OCI-LY1 (cell line): Measurements from ENCODE around the gene PTGES.

ENCODE experiments used
- CTCF ChIP-seq: fragments of 200-600 bp; sonication (generic), shearing (Covaris generic); IDR thresholded peaks from 2 replicates; pipeline ENCODE4 v1.5.1; 2017; ENCODE audit warnings: mild to moderate bottlenecking, antibody characterized with exemption, low read length, moderate library complexity, mixed read lengths
- EZH2 ChIP-seq: fragments of 200-600 bp; sonication (generic), shearing (Covaris generic); IDR thresholded peaks from 2 replicates; pipeline ENCODE4 v1.8.0; 2017; ENCODE audit warnings: borderline replicate concordance, mixed run types, mild to moderate bottlenecking, antibody characterized with exemption, low read length, moderate library complexity, mixed read lengths

DNA sequence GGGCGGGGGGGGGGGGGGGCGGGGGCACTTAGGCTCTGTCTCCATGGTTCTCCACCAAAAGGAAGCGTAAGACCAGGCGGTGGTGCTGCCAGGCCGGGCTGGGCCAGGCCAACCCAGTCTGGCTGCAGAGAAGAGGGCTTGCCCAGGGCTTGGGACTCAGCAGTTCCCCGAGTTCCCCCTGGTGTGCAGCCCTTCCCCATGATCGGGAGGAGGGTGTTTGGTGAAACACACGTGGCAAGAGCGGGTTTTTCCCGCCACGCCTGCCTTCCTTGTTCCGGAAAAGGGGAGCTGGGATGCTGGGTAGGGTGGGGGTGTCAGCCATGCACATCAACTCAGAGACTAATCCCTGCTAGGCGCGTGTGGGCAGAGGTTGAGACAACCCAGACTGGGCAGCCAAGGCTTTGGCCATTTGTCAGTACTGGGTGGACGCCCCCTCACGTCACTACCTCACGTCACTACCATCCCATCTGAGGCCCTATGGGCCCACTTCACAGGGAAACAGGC is 54.5 kb downstream of the PTGES start:
- TF ChIP-seq CTCF (no peak), EZH2 (no peak)
